Measurements from ENCODE around the gene TNFSF12.

The TNFSF12 gene

DNA sequence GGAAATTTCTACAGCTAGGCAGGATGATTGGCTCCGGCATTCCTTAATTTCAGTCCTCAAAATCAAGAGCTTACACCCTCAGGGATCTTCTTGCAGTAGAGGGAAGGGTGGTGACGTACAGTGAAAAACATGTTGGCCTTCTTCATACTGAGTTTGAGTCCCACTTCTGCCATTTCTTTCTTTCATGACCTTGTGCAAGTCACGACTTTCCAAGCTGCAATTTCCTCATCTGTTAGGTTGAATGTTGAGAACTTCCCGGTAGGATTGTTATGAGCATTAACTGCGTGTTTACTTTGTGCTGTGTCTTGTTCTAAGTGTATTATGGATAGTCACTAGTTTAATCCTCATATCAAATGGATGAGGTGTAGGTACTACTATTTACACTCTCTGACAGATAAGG is 20.7 kb downstream of the TNFSF12 start:
- H3K79me2 ChIP-seq (ENCODE audit: low read length), result peaks cover 57% of the 10 kb centered on the region
- no peak overlapping the region for H2AFZ ChIP-seq (ENCODE audit: low read length)

GRCh38 chr17:7570351-7570750 is 21.5 kb downstream of the TNFSF12 start:
- no peak for TF ChIP-seq CTCF (IDR thresholded peaks at IDR 0.05; ENCODE audit: low read length)
- no peak for TF ChIP-seq EZH2phosphoT487 (IDR thresholded peaks at IDR 0.05; ENCODE audit: low read length)
- no peak for TF ChIP-seq EZH2 (optimal IDR thresholded peaks at IDR 0.05; ENCODE audit: low read depth, low read length)
- H3K36me3 ChIP-seq (replicated peaks; ENCODE audit: insufficient read depth, low read length), result peaks cover 14% of the 10 kb centered on the region
- H3K27me3 ChIP-seq (replicated peaks; ENCODE audit: insufficient read depth, low read length), result no peaks in the 10 kb centered on the region
- peaks cover 57% of the 10 kb centered on the region for H3K79me2 ChIP-seq (ENCODE audit: low read length)
- H3K9ac ChIP-seq (ENCODE audit: low read length), result no peak overlapping the region
- H3K9me3 ChIP-seq (replicated peaks; ENCODE audit: insufficient read depth, low read length), result no peaks in the 10 kb centered on the region
- H3K27ac ChIP-seq (ENCODE audit: low read length), result no peak overlapping the region
- peaks cover 30% of the 10 kb centered on the region for H3F3A ChIP-seq (ENCODE audit: insufficient read depth, low read length)
- no peaks in the 10 kb centered on the region for H3K9me2 ChIP-seq (replicated peaks; ENCODE audit: insufficient read depth, low read length)
- H4K20me1 ChIP-seq (ENCODE audit: insufficient read depth, low read length), result peaks cover 17% of the 10 kb centered on the region
- H3K4me3 ChIP-seq (ENCODE audit: low read length), result no peak overlapping the region
- H3K4me1 ChIP-seq (ENCODE audit: low read length), result peaks cover 17% of the 10 kb centered on the region
- no peak for DNase-seq
- H2AFZ ChIP-seq (ENCODE audit: low read length), result no peak overlapping the region
- H3K4me2 ChIP-seq (ENCODE audit: low read depth, low read length), result no peak overlapping the region

More for the DNA sequence above, 20.7 kb downstream of the TNFSF12 start:
- H3K4me2 ChIP-seq (ENCODE audit: low read depth, low read length), result no peak overlapping the region
- no peak overlapping the region for H3K4me3 ChIP-seq (ENCODE audit: low read length)
- H3K36me3 ChIP-seq (replicated peaks; ENCODE audit: insufficient read depth, low read length), result peaks cover 14% of the 10 kb centered on the region
- DNase-seq, result no peak
- H3K27me3 ChIP-seq (replicated peaks; ENCODE audit: insufficient read depth, low read length), result no peaks in the 10 kb centered on the region
- peaks cover 9% of the 10 kb centered on the region for H4K20me1 ChIP-seq (ENCODE audit: insufficient read depth, low read length)
- peaks cover 10% of the 10 kb centered on the region for H3K4me1 ChIP-seq (ENCODE audit: low read length)
- H3K27ac ChIP-seq (ENCODE audit: low read length), result no peak overlapping the region
- TF ChIP-seq CTCF (IDR thresholded peaks at IDR 0.05; ENCODE audit: low read length), result no peak
- TF ChIP-seq EZH2 (optimal IDR thresholded peaks at IDR 0.05; ENCODE audit: low read depth, low read length), result no peak
- no peak for TF ChIP-seq EZH2phosphoT487 (IDR thresholded peaks at IDR 0.05; ENCODE audit: low read length)
- H3K9ac ChIP-seq (ENCODE audit: low read length), result no peak overlapping the region
- H3K9me2 ChIP-seq (replicated peaks; ENCODE audit: insufficient read depth, low read length), result no peaks in the 10 kb centered on the region
- H3F3A ChIP-seq (ENCODE audit: insufficient read depth, low read length), result peaks cover 22% of the 10 kb centered on the region
- no peaks in the 10 kb centered on the region for H3K9me3 ChIP-seq (replicated peaks; ENCODE audit: insufficient read depth, low read length)

DNA sequence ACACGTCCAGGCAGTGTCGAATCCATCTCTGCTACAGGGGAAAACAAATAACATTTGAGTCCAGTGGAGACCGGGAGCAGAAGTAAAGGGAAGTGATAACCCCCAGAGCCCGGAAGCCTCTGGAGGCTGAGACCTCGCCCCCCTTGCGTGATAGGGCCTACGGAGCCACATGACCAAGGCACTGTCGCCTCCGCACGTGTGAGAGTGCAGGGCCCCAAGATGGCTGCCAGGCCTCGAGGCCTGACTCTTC is 23.4 kb downstream of the TNFSF12 start:
- no peak for DNase-seq
- H3K36me3 ChIP-seq (replicated peaks; ENCODE audit: insufficient read depth, low read length), result peaks cover 30% of the 10 kb centered on the region
- peak overlapping the region; percentile 65 for H3K4me2 ChIP-seq (ENCODE audit: low read depth, low read length)
- H3K27me3 ChIP-seq (replicated peaks; ENCODE audit: insufficient read depth, low read length), result no peaks in the 10 kb centered on the region
- H3K9ac ChIP-seq (ENCODE audit: low read length), result peak overlapping the region; percentile 74
- H2AFZ ChIP-seq (ENCODE audit: low read length), result peak overlapping the region; percentile 10; the same call in 1 of the 2 replicates
- no peaks in the 10 kb centered on the region for H3K9me3 ChIP-seq (replicated peaks; ENCODE audit: insufficient read depth, low read length)
- H3K27ac ChIP-seq (ENCODE audit: low read length), result peak overlapping the region; percentile 43; the same call in 1 of the 2 replicates
- H3K4me3 ChIP-seq (ENCODE audit: low read length), result peak overlapping the region; percentile 65
- peaks cover 36% of the 10 kb centered on the region for H3K4me1 ChIP-seq (ENCODE audit: low read length)
- no peaks in the 10 kb centered on the region for H3K9me2 ChIP-seq (replicated peaks; ENCODE audit: insufficient read depth, low read length)
- TF ChIP-seq EZH2phosphoT487 (IDR thresholded peaks at IDR 0.05; ENCODE audit: low read length), result no peak
- no peak for TF ChIP-seq CTCF (IDR thresholded peaks at IDR 0.05; ENCODE audit: low read length)
- TF ChIP-seq EZH2 (optimal IDR thresholded peaks at IDR 0.05; ENCODE audit: low read depth, low read length), result no peak
- H3K79me2 ChIP-seq (ENCODE audit: low read length), result peaks cover 68% of the 10 kb centered on the region
- peaks cover 49% of the 10 kb centered on the region for H3F3A ChIP-seq (ENCODE audit: insufficient read depth, low read length)
- H4K20me1 ChIP-seq (ENCODE audit: insufficient read depth, low read length), result peaks cover 36% of the 10 kb centered on the region
